Activated CD4-positive, alpha-beta T cell treated with anti-CD3 and anti-CD28 coated beads for 48 hours (primary cell): Measurements from ENCODE around the gene TMEM88.
A peak's percentile ranks its signal among the peaks of the same experiment; 100 is the strongest.

Source experiments
- DNase-seq: peaks from one replicate; pipeline ENCODE4 v3.0.0-alpha.2; 2020

TMEM88 gene

GRCh38 chr17:7886227-7887037, 31.6 kb downstream of the TMEM88 start:
- DNase-seq = peak; percentile 67

- DNase-seq = no peak
These were observed 32.2 kb downstream of the TMEM88 start for GRCh38 chr17:7887038-7887481.

GRCh38 chr17:7887482-7888183, 32.8 kb downstream of the TMEM88 start:
- peak; percentile 92 for DNase-seq

- DNase-seq = peak; percentile 78
These were observed 33.5 kb downstream of the TMEM88 start, which contains the start of gene CHD3 for GRCh38 chr17:7888184-7888920. TSS of gene CHD3 (plus strand) at chr17:7888789. CDS start at chr17:7889001, 212 bp downstream.

- DNase-seq = peak; percentile 69
These were observed 34.5 kb downstream of the TMEM88 start for GRCh38 chr17:7889166-7889955.

- no peak for DNase-seq
These were observed 38.5 kb downstream of the TMEM88 start for GRCh38 chr17:7893187-7893880.

GRCh38 chr17:7894226-7894625, 39.4 kb downstream of the TMEM88 start:
- no peak for DNase-seq

GRCh38 chr17:7894866-7895265, 40.0 kb downstream of the TMEM88 start:
- DNase-seq = no peak

- no peak for DNase-seq
These were observed 42.2 kb downstream of the TMEM88 start for GRCh38 chr17:7897090-7897489.

GRCh38 chr17:7897773-7898172, 42.9 kb downstream of the TMEM88 start:
- DNase-seq = peak; percentile 27

- no peak for DNase-seq
These were observed 48.6 kb downstream of the TMEM88 start for GRCh38 chr17:7903154-7904103.
